Subcutaneous abdominal adipose tissue (tissue), 5 donors: ENCODE results near the gene XRCC1.
"Not testable (repeated sequence)": the region's sequence is repeated elsewhere in the genome, so short reads cannot be mapped to it uniquely, and the experiment has no call there.

Experiments
- H3K27ac ChIP-seq: one replicate; pipeline ENCODE4 v1.7.0; 2013; ENCODE audit warnings: low read depth, mild to moderate bottlenecking, inconsistent platforms, low read length, moderate library complexity
- H3K27me3 ChIP-seq, 5 donors: one replicate each; pipeline ENCODE4 v1.7.0; 2013; ENCODE audit warnings: low read length in 5 of 5, inconsistent platforms in 1 of 5; ENCODE audit not compliant: control insufficient read depth in 5 of 5, insufficient read depth in 4 of 5
- H3K36me3 ChIP-seq, 5 donors: one replicate each; pipeline ENCODE4 v1.7.0; 2013; ENCODE audit warnings: low read length in 5 of 5; ENCODE audit not compliant: control insufficient read depth in 5 of 5, insufficient read depth in 5 of 5
- H3K4me1 ChIP-seq, 5 donors: one replicate each; pipeline ENCODE4 v1.7.0; 2013; ENCODE audit warnings: low read length in 5 of 5, mild to moderate bottlenecking in 3 of 5, moderate library complexity in 1 of 5; ENCODE audit not compliant: control insufficient read depth in 5 of 5, insufficient read depth in 5 of 5
- H3K4me3 ChIP-seq, 5 donors: one replicate each; pipeline ENCODE4 v1.7.0; 2013; ENCODE audit warnings: low read length in 5 of 5, low read depth in 1 of 5
- H3K9ac ChIP-seq, 5 donors: one replicate each; pipeline ENCODE4 v1.7.0; 2013; ENCODE audit warnings: low read length in 5 of 5, mild to moderate bottlenecking in 4 of 5, moderate library complexity in 3 of 5
- H3K9me3 ChIP-seq, 5 donors: one replicate each; pipeline ENCODE4 v1.7.0; 2013; ENCODE audit warnings: low read length in 5 of 5; ENCODE audit not compliant: control insufficient read depth in 5 of 5
- donor health status: healthy.
- donor health status: healthy.
- donor health status: healthy.
- donor health status: healthy.
- donor health status: healthy.

Gene XRCC1

DNA sequence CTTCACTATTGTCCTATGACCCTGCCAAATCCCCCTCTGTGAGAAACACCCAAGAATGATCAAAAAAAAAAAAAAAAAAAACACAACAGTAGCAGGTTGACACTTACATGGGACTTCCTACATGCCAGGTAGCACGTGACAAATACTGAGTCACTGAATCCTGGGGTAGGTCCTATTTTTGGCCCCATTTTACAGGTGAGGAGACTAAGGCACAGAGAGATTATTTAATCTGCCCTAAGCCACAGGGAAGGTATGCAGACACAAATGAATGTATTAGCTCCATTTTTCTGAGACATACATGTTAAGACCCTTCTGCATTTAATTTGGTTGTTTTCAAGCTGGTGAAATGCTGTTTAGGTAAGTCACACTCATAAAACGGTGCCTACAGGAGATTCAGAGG lies 26.6 kb downstream of the XRCC1 start:
- Histone ChIP-seq H3K9ac (no peak overlapping the region), H3K9me3 (no peaks in the 10 kb centered on the region), H3K27me3 (no peaks in the 10 kb centered on the region), H3K4me3 (no peak overlapping the region), H3K4me1 (no peaks in the 10 kb centered on the region), H3K27ac (no peak overlapping the region), H3K36me3 (peaks cover 2 to 78% (median 59%) of the 10 kb centered on the region in 5 donors)

DNA sequence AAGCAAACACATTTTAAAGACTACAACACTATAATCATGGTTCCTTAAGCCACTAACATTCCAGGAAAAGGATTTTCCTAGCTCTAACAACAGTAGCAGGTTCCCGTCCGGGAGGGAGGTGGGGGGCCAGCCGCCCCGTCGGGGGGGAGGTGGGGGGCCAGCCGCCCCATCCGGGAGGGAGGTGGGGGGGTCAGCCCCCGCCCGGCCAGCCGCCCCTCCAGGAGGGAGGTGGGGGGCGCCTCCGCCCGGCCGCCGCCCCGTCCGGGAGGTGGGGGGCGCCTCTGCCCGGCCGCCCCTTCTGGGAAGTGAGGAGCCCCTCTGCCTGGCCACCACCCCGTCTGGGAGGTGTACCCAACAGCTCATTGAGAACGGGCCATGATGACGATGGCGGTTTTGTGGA lies 27.4 kb downstream of the XRCC1 start:
- peaks cover 2 to 78% (median 61%) of the 10 kb centered on the region in 5 donors for H3K36me3 ChIP-seq
- not testable (repeated sequence) for H3K9ac ChIP-seq, H3K4me3 ChIP-seq, H3K27ac ChIP-seq, H3K4me1 ChIP-seq, H3K27me3 ChIP-seq, H3K9me3 ChIP-seq

DNA sequence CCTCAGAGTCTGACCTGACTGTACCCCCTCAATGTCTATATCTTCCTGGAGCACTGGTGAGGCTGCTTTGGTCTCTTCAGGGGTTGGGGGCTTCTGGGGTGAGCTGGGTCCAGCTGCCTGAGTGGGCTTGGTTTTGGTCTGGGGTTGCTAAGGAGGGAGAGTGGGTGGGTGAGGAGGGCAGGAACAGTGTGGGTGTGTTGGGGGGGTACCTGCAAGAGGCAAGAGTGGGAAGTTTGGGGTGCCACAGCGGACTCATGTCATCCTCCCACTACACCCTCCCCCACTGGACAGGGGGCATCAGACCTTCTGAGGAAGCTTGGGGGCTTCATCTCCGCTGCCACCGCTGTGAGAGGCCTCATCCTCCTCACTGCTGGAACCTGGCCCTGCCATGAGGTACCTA lies 28.7 kb downstream of the XRCC1 start:
- no peak overlapping the region for H3K27ac ChIP-seq
- no peak overlapping the region for H3K9ac ChIP-seq
- H3K27me3 ChIP-seq: no peaks in the 10 kb centered on the region
- H3K4me3 ChIP-seq: no peak overlapping the region
- H3K4me1 ChIP-seq: no peaks in the 10 kb centered on the region
- H3K9me3 ChIP-seq: no peaks in the 10 kb centered on the region
- H3K36me3 ChIP-seq: peaks cover 2 to 78% (median 63%) of the 10 kb centered on the region in 5 donors

DNA sequence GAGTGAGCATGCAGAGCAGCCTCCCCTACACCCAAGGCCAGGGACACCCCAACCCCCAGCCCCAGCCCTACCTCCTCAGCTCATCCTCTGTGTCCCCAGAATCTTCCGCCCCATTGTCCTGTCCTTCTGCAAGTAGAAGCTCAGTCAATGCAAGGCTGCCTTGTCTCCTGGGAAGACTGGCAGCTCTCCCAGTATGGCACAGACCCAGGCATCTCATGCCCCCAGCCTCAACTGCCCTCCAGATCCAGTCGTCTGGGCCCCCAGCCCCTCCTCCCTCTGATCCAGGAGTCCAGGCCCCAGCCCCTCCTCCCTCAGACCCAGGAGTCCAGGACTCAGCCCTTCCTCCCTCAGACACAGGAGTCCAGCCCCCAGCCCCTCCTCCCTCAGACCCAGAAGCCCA lies 29.3 kb downstream of the XRCC1 start:
- H3K27ac ChIP-seq: no peak overlapping the region
- H3K9ac ChIP-seq: no peak overlapping the region
- H3K36me3 ChIP-seq: peaks cover 2 to 78% (median 61%) of the 10 kb centered on the region in 5 donors

DNA sequence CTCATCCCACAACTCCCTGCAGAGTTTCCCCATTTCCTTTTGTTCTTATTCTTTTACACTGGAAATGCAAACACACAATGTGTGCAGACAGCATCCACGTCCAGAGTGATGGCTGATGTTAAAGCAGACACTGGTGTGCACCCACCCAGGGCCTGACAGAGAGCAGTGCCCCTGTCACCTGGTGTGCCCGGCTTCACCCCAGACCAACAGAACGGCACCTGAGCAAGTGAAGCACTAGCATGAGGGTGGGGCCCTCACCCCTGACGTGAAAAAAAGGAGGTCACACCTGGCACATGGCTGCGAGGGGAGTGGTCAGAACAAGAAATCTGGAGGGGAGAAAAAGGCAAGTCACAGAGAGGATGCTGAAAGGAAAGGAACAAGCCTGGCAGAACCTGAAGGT lies 30.1 kb downstream of the XRCC1 start:
- Histone ChIP-seq H3K4me1 (no peaks in the 10 kb centered on the region), H3K27me3 (no peaks in the 10 kb centered on the region), H3K9me3 (no peaks in the 10 kb centered on the region), H3K36me3 (peaks cover 2 to 78% (median 59%) of the 10 kb centered on the region in 5 donors), H3K9ac (no peak overlapping the region), H3K4me3 (no peak overlapping the region), H3K27ac (no peak overlapping the region)

More for the DNA sequence above, 29.3 kb downstream of the XRCC1 start:
- Histone ChIP-seq H3K27me3 (no peaks in the 10 kb centered on the region), H3K4me1 (no peaks in the 10 kb centered on the region), H3K4me3 (no peak overlapping the region), H3K9me3 (no peaks in the 10 kb centered on the region)

DNA sequence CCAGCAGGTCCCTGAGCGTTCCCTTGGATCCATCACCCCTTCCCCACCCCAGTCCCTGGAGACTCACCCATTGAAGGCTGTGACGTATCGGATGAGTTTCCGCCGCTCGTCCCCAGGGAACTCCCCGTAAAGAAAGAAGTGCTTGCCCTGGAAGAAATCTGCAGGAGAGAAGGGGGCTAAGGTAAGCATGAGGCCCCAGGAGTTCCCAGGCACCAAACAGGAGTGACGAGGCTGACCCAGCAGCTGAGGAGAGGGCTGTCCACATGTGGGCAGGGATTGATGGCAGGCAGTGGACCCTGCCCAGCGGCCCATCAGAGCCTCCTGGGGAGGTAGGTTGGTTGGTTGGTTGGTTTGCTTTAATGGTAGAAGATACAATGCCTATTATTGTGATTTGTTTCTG lies 31.2 kb downstream of the XRCC1 start:
- Histone ChIP-seq H3K27ac (no peak overlapping the region), H3K36me3 (peaks cover 5 to 81% (median 63%) of the 10 kb centered on the region in 5 donors), H3K4me1 (no peaks in the 10 kb centered on the region), H3K9me3 (peaks cover 0 to 2% (median 1%) of the 10 kb centered on the region in 5 donors), H3K4me3 (no peak overlapping the region), H3K9ac (no peak overlapping the region), H3K27me3 (no peaks in the 10 kb centered on the region)

DNA sequence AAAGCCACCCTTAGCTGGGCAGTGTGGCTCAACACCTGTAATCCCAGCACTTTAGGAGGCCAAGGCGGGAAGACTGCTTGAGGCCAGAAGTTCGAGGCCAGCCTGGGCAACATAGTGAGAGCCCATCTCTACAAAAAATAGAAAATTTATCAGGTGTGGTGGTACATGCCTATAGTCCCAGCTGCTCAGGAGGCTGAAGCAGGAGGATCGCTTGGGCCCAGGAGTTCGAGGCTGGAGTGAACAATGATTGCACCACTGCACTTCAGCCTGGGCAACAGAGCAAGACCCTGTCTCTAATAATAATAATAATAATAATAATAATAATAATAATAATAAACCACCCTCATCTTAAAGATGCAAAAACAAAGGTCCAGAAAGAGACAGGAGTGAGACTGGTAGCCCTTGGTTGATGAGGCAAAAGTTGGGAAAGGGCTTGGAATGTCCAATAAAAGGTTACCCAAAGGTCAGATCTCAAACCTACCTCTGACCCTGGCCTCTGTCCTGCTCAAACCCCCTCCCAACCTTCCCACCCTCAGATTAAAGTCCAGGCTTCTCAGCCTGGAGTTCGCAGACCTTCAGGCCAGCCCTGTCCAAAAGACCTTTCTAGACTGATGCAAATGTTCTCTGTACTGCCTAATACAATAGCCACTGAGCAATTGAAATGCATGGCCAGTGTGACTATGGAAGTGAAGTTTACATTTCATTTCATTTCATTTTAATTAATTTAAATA lies 33.2 kb downstream of the XRCC1 start:
- Histone ChIP-seq H3K27ac (no peak overlapping the region), H3K4me1 (no peaks in the 10 kb centered on the region), H3K27me3 (no peaks in the 10 kb centered on the region), H3K9me3 (peaks cover 0 to 7% (median 2%) of the 10 kb centered on the region in 5 donors), H3K4me3 (no peak overlapping the region), H3K9ac (no peak overlapping the region), H3K36me3 (peaks cover 11 to 89% (median 69%) of the 10 kb centered on the region in 5 donors)

DNA sequence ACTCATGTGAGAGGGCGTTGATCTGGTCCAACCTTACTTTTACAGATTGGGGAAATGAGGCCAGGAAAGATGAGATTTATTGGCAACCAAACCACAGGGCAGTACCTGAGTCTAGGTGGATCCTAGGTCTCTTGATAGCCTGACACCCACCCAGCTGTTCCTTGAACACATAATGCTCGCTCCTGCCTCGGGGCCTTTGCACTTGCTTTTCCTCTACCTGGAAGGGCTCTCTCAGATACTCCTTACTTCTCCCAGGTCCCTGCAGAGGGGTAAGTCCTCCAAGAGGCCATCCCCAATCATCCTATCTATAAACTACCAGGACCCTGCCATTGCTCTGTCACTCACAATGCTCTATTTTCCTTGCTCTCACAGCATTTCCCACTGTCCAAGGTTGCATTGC lies 34.9 kb downstream of the XRCC1 start:
- H3K36me3 ChIP-seq: peaks cover 11 to 75% (median 58%) of the 10 kb centered on the region in 5 donors

DNA sequence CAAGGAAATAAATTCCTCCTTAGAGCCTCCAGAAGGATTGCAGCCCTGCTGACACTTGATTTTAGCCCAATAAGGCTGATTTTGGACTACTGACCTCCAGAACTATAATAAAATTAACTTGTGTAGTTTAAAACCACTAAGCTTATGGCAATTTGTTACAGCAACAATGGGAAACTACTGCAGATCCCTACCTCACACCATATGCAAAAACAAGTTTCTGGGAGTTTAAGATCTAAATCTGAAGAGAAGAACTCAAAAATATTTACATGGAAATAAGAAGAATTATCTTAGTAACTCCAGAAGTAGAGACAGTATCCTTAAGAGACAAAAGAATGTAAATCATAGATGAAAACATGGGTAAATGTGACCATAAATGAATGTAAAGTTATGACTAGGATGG lies 36.4 kb downstream of the XRCC1 start:
- Histone ChIP-seq H3K27ac (no peak overlapping the region), H3K4me1 (peaks cover 0 to 15% (median 5%) of the 10 kb centered on the region in 5 donors), H3K36me3 (peaks cover 11 to 60% (median 47%) of the 10 kb centered on the region in 5 donors), H3K9ac (no peak overlapping the region), H3K27me3 (no peaks in the 10 kb centered on the region), H3K4me3 (no peak overlapping the region), H3K9me3 (peaks cover 0 to 7% (median 2%) of the 10 kb centered on the region in 5 donors)

More for the DNA sequence above, 34.9 kb downstream of the XRCC1 start:
- Histone ChIP-seq H3K4me1 (peaks cover 0 to 3% (median 0%) of the 10 kb centered on the region in 5 donors), H3K9ac (no peak overlapping the region), H3K27me3 (no peaks in the 10 kb centered on the region), H3K27ac (no peak overlapping the region), H3K4me3 (no peak overlapping the region), H3K9me3 (peaks cover 0 to 7% (median 2%) of the 10 kb centered on the region in 5 donors)

DNA sequence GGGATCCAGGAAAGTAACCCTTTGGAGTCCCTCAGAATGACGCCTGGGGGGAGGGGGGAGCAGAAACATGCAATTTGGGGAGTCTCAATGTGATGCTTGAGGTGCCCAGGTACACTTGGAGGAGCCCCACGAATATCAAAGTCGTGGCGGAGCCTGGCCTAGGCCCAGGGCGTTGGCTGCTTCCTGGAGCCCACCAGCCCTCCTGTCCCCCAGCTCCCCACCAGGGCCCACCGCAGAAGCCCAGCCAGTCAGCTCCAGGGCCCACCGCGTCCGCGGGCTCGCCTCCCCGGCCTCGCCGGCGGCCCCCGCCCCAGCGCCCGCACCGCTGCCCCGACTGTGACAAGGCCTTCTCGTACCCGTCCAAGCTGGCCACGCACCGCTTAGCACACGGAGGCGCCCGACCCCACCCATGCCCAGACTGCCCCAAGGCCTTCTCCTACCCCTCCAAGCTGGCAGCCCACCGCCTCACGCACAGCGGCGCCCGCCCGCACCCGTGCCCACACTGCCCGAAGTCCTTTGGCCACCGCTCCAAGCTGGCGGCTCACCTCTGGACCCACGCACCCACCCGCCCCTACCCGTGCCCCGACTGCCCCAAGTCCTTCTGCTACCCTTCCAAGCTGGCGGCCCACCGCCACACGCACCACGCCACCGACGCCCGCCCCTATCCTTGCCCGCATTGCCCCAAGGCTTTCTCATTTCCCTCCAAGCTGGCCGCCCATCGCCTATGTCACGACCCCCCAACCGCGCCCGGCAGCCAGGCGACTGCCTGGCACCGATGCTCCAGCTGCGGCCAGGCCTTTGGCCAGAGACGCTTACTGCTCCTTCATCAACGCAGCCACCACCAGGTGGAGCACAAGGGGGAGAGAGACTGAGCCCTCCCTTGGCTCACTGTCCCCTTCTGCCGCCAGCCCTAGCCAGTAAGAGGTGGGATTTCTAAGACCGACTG lies 40.2 kb downstream of the XRCC1 start:
- Histone ChIP-seq H3K27me3 (no peaks in the 10 kb centered on the region), H3K27ac (no peak overlapping the region), H3K9ac (no peak overlapping the region), H3K36me3 (peaks cover 9 to 24% (median 15%) of the 10 kb centered on the region in 5 donors), H3K9me3 (peaks cover 0 to 7% (median 2%) of the 10 kb centered on the region in 5 donors), H3K4me1 (peaks cover 3 to 31% (median 22%) of the 10 kb centered on the region in 5 donors), H3K4me3 (no peak overlapping the region)
